Stomach (tissue), 9 donors: ENCODE measurements around the gene SLC22A5. TPM values are rescaled to one million over a fixed set of nuclear protein-coding genes. Genes with fewer than 3 reads are reported as not detected.

Source experiments
- DNase-seq, 2 donors: peaks; one replicate each; pipeline versions ENCODE4 v3.0.0 to v3.0.0-alpha.2; 2013 to 2019
- H3K27ac ChIP-seq, 5 donors: fragments of 200-600 bp in 4 of 5; sonication (generic) in 4 of 5; one replicate each; pipeline ENCODE4 v1.5.1; 2013 to 2019; ENCODE audit warnings: mild to moderate bottlenecking in 1 of 5, moderate library complexity in 1 of 5
- H3K27me3 ChIP-seq, 3 donors: fragments of 200-600 bp; sonication (generic); one replicate each; pipeline ENCODE4 v1.5.1; 2017 to 2019; ENCODE audit warnings: mixed run types in 1 of 3
- H3K36me3 ChIP-seq, 4 donors: fragments of 200-600 bp; sonication (generic); 1 replicate in 3 of 4; 2 replicates in 1 of 4; pipeline ENCODE4 v1.5.1; 2016 to 2019
- H3K4me1 ChIP-seq, 4 donors: fragments of 200-600 bp; sonication (generic); one replicate each; pipeline ENCODE4 v1.5.1; 2016 to 2019
- H3K4me3 ChIP-seq, 4 donors: fragments of 200-600 bp; sonication (generic) in 3 of 4; one replicate each; pipeline ENCODE4 v1.5.1; 2016 to 2019; ENCODE audit warnings: mild to moderate bottlenecking in 1 of 4
- H3K9me3 ChIP-seq, 4 donors: fragments of 200-600 bp; sonication (generic); one replicate each; pipeline ENCODE4 v1.5.1; 2016 to 2019
- CTCF ChIP-seq, 7 experiments: fragments of 450-650 bp in 4 of 7; fragments of 200-600 bp in 3 of 7; sonication (generic) in 3 of 7; IDR thresholded peaks; one replicate each; pipeline ENCODE4 v1.5.1; 2016 to 2019; ENCODE audit warnings: antibody characterized with exemption in 7 of 7, control low read depth in 2 of 7, mild to moderate bottlenecking in 1 of 7
- EP300 ChIP-seq: sonication (generic); formaldehyde crosslinking; IDR thresholded peaks from one replicate; pipeline ENCODE4 v1.6.1; 2017; ENCODE audit warnings: antibody characterized with exemption
- POLR2A ChIP-seq, 4 donors: fragments of 450-650 bp; IDR thresholded peaks; one replicate each; pipeline ENCODE4 v1.6.1; 2016; ENCODE audit warnings: antibody characterized with exemption in 4 of 4, control low read depth in 2 of 4, mild to moderate bottlenecking in 1 of 4, moderate library complexity in 1 of 4
- POLR2AphosphoS5 ChIP-seq, 3 donors: sonication (generic); formaldehyde crosslinking; IDR thresholded peaks; one replicate each; pipeline ENCODE4 v1.6.1; 2016; ENCODE audit warnings: antibody characterized with exemption in 3 of 3
- WGBS, 5 donors: extraction: QIAGEN DNeasy Blood & Tissue Kit in 3 of 5; methylation state at CpG; one replicate each; pipeline versions ENCODE4 v1.1.5 to v1.1.7; 2013 to 2018; 5-methylcytosine and 5-hydroxymethylcytosine counted together
- intact Hi-C: fragments of 100-400 bp; cut with DNase I; formaldehyde crosslinking; loops from one replicate; pipeline ENCODE4 v1.15.1; 2023; ENCODE audit warnings: low total_unique reads
- polyA plus RNA-seq, 3 donors: library from polyadenylated mRNA; stranded (reverse); fragments of 200-250 nt; gene quantifications; one replicate each; pipeline ENCODE4 v1.2.3, GENCODE V29; 2013
- total RNA-seq, 5 donors: library from RNA; depleted of rRNA; stranded (reverse); fragments of >200 nt; gene quantifications; one replicate each; pipeline versions ENCODE4 v1.1.0 to v1.2.3, GENCODE V29; 2014 to 2016
- donor health status: healthy with polysubstance abuse.
- donor health status: Bipolar disorder and iron deficiency.
- donor health status: healthy.

The SLC22A5 gene
- total and polyA plus RNA-seq, 8 donors, result 2.1 to 46.1 (median 15.5) TPM

- intact Hi-C loops, result no loop called here
- WGBS, 5 donors, result 69 to 77% (median 74%) methylated on average over 5 of the region's 5 CpGs
- no peaks in the 10 kb centered on the region for H3K27me3 ChIP-seq
- H3K4me3 ChIP-seq, result no peak overlapping the region
- no peaks in the 10 kb centered on the region for H3K4me1 ChIP-seq
- peaks cover 0 to 9% (median 0%) of the 10 kb centered on the region in 4 donors for H3K9me3 ChIP-seq
- no peak for DNase-seq
- TF ChIP-seq CTCF (IDR thresholded peaks at IDR 0.05) (no peak), POLR2AphosphoS5 (IDR thresholded peaks at IDR 0.05) (no peak), EP300 (no peak), POLR2A (IDR thresholded peaks at IDR 0.05) (no peak)
- no peak overlapping the region for H3K27ac ChIP-seq
- peaks cover 14 to 16% (median 15%) of the 10 kb centered on the region in 4 donors for H3K36me3 ChIP-seq
Observed at GRCh38 chr5:132344775-132345514, 24.6 kb upstream of the SLC22A5 start.

- WGBS, 5 donors, result 91 to 98% (median 97%) methylated on average over 1 of the region's 1 CpG
- intact Hi-C loops, result no loop called here
- TF ChIP-seq POLR2AphosphoS5 (IDR thresholded peaks at IDR 0.05), result no peak
- no peak for TF ChIP-seq CTCF (IDR thresholded peaks at IDR 0.05)
- no peak for TF ChIP-seq POLR2A (IDR thresholded peaks at IDR 0.05)
- TF ChIP-seq EP300, result no peak
Observed at GRCh38 chr5:132353486-132353995, 16.0 kb upstream of the SLC22A5 start.

GRCh38 chr5:132354381-132355139, 14.9 kb upstream of the SLC22A5 start:
- Histone ChIP-seq H3K27ac (no peak overlapping the region), H3K4me1 (no peaks in the 10 kb centered on the region), H3K36me3 (peaks cover 2 to 29% (median 5%) of the 10 kb centered on the region in 4 donors), H3K4me3 (no peak overlapping the region), H3K27me3 (no peaks in the 10 kb centered on the region), H3K9me3 (peaks cover 0 to 2% (median 0%) of the 10 kb centered on the region in 4 donors)
- no peak for TF ChIP-seq POLR2A (IDR thresholded peaks at IDR 0.05)
- TF ChIP-seq CTCF (IDR thresholded peaks at IDR 0.05), result no peak
- WGBS, 5 donors, result 77 to 93% (median 90%) methylated on average over 1 of the region's 1 CpG
- no peak for DNase-seq
- intact Hi-C loops, result no loop called here

More at GRCh38 chr5:132353486-132353995, 16.0 kb upstream of the SLC22A5 start:
- Histone ChIP-seq H3K9me3 (peaks cover 0 to 9% (median 0%) of the 10 kb centered on the region in 4 donors), H3K4me1 (no peaks in the 10 kb centered on the region), H3K36me3 (peaks cover 12 to 34% (median 15%) of the 10 kb centered on the region in 4 donors), H3K4me3 (no peak overlapping the region), H3K27ac (no peak overlapping the region), H3K27me3 (no peaks in the 10 kb centered on the region)
- DNase-seq, result no peak

- intact Hi-C loops, result no loop called here
- H3K4me3 ChIP-seq, result no peak overlapping the region
- no peak overlapping the region for H3K27ac ChIP-seq
- no peak for TF ChIP-seq POLR2A (IDR thresholded peaks at IDR 0.05)
- no peak for TF ChIP-seq EP300
- TF ChIP-seq POLR2AphosphoS5 (IDR thresholded peaks at IDR 0.05), result no peak
- no peak for TF ChIP-seq CTCF (IDR thresholded peaks at IDR 0.05)
- no peaks in the 10 kb centered on the region for H3K27me3 ChIP-seq
- no peak for DNase-seq
- H3K36me3 ChIP-seq, result peaks cover 0 to 27% (median 3%) of the 10 kb centered on the region in 4 donors
- WGBS, 5 donors, result 91 to 99% (median 97%) methylated on average over 3 of the region's 3 CpGs
- no peaks in the 10 kb centered on the region for H3K4me1 ChIP-seq
- no peaks in the 10 kb centered on the region for H3K9me3 ChIP-seq
Observed at GRCh38 chr5:132355140-132355765, 14.3 kb upstream of the SLC22A5 start.
